ENCODE measurements around the gene KRI1.

DNA sequence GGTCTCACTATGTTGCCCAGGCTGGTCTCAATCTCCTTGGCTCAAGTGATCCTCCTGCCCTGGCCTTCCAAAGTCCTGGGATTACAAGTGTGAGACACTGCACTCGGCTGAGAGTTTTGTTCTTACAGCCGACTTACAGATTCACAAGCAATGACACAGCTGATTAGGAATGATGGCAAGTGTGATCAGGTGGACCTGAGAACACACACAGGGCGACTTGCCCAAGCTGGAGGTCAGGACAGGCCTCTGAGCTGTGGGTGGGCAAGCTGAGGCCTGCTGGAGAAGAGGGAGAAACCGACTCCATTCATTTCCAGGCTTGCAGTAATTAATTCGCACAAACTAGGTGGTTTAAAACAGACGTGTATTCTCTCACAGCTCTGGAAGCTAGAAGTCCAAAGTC lies 30.2 kb downstream of the KRI1 start:
- TF ChIP-seq, protein P1, sequence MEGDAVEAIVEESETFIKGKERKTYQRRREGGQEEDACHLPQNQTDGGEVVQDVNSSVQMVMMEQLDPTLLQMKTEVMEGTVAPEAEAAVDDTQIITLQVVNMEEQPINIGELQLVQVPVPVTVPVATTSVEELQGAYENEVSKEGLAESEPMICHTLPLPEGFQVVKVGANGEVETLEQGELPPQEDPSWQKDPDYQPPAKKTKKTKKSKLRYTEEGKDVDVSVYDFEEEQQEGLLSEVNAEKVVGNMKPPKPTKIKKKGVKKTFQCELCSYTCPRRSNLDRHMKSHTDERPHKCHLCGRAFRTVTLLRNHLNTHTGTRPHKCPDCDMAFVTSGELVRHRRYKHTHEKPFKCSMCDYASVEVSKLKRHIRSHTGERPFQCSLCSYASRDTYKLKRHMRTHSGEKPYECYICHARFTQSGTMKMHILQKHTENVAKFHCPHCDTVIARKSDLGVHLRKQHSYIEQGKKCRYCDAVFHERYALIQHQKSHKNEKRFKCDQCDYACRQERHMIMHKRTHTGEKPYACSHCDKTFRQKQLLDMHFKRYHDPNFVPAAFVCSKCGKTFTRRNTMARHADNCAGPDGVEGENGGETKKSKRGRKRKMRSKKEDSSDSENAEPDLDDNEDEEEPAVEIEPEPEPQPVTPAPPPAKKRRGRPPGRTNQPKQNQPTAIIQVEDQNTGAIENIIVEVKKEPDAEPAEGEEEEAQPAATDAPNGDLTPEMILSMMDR (conservative IDR thresholded peaks at IDR 0.05), result no peak
- TF ChIP-seq EZH2 (IDR thresholded peaks at IDR 0.05; ENCODE audit: low read depth), result no peak
